ENCODE data around the gene LYVE1. TPM values are rescaled to one million over a fixed set of nuclear protein-coding genes. Genes with fewer than 3 reads are reported as not detected.

Gene LYVE1
- total RNA-seq, 1 donor from 2014 or later = not detected

- Histone ChIP-seq H3K36me3 (ENCODE audit: control insufficient read depth, insufficient read depth, low read length) (peaks cover 1% of the 10 kb centered on the region), H3K27me3 (ENCODE audit: control insufficient read depth, insufficient read depth, low read length) (no peaks in the 10 kb centered on the region), H3K4me3 (ENCODE audit: low read depth, low read length) (no peak overlapping the region)
- no peak for DNase-seq (ENCODE audit: low read depth)
- TF ChIP-seq CTCF (IDR thresholded peaks at IDR 0.05; ENCODE audit: insufficient read depth, low read length, severe bottlenecking) = no peak
- no peak for FAIRE-seq
These were observed 40.3 kb downstream of the LYVE1 start for GRCh38 chr11:10528121-10528520.

- Histone ChIP-seq H3K4me3 (ENCODE audit: low read depth, low read length) (no peak overlapping the region), H3K27me3 (ENCODE audit: control insufficient read depth, insufficient read depth, low read length) (no peaks in the 10 kb centered on the region), H3K36me3 (ENCODE audit: control insufficient read depth, insufficient read depth, low read length) (peaks cover 1% of the 10 kb centered on the region)
- FAIRE-seq (no peak), DNase-seq (ENCODE audit: low read depth) (peak; percentile 88)
- no peak for TF ChIP-seq CTCF (IDR thresholded peaks at IDR 0.05; ENCODE audit: insufficient read depth, low read length, severe bottlenecking)
These were observed 41.2 kb downstream of the LYVE1 start for GRCh38 chr11:10526974-10527918.

- peaks cover 1% of the 10 kb centered on the region for H3K36me3 ChIP-seq (ENCODE audit: control insufficient read depth, insufficient read depth, low read length)
- no peak overlapping the region for H3K4me3 ChIP-seq (ENCODE audit: low read depth, low read length)
- FAIRE-seq (no peak), DNase-seq (ENCODE audit: low read depth) (peak; percentile 31)
- no peaks in the 10 kb centered on the region for H3K27me3 ChIP-seq (ENCODE audit: control insufficient read depth, insufficient read depth, low read length)
- no peak for TF ChIP-seq CTCF (IDR thresholded peaks at IDR 0.05; ENCODE audit: insufficient read depth, low read length, severe bottlenecking)
These were observed 44.0 kb downstream of the LYVE1 start for GRCh38 chr11:10524471-10524870.

- DNase-seq (ENCODE audit: low read depth) (peak; percentile 55), FAIRE-seq (no peak)
- Histone ChIP-seq H3K27me3 (ENCODE audit: control insufficient read depth, insufficient read depth, low read length) (no peaks in the 10 kb centered on the region), H3K36me3 (ENCODE audit: control insufficient read depth, insufficient read depth, low read length) (no peaks in the 10 kb centered on the region), H3K4me3 (ENCODE audit: low read depth, low read length) (no peak overlapping the region)
- TF ChIP-seq CTCF (IDR thresholded peaks at IDR 0.05; ENCODE audit: insufficient read depth, low read length, severe bottlenecking) = no peak
These were observed 45.5 kb downstream of the LYVE1 start for GRCh38 chr11:10522921-10523320.

- Histone ChIP-seq H3K36me3 (ENCODE audit: control insufficient read depth, insufficient read depth, low read length) (no peaks in the 10 kb centered on the region), H3K4me3 (ENCODE audit: low read depth, low read length) (no peak overlapping the region), H3K27me3 (ENCODE audit: control insufficient read depth, insufficient read depth, low read length) (no peaks in the 10 kb centered on the region)
- no peak for TF ChIP-seq CTCF (IDR thresholded peaks at IDR 0.05; ENCODE audit: insufficient read depth, low read length, severe bottlenecking)
- FAIRE-seq = no peak
- DNase-seq (ENCODE audit: low read depth) = no peak
These were observed 46.2 kb downstream of the LYVE1 start for GRCh38 chr11:10522276-10522675.
